H1 (cell line): Measurements from ENCODE around the gene GANAB. TPM values are rescaled to one million over a fixed set of nuclear protein-coding genes. Genes with fewer than 3 reads are reported as not detected.

Source experiments
- CTCF ChIA-PET: fragments of 300-600 bp; sonication (Branson Sonifier 250); formaldehyde crosslinking; loops from one replicate; lab custom pipeline; 2021; ENCODE audit not compliant: partially characterized antibody; lab: Charles Lee
- POLR2A ChIA-PET: fragments of 300-600 bp; sonication (Branson Sonifier 250); formaldehyde crosslinking; loops from one replicate; lab custom pipeline; 2021; ENCODE audit warnings: inconsistent platforms; ENCODE audit not compliant: partially characterized antibody; lab: Charles Lee
- DNase-seq, 2 experiments: peaks; one replicate each; pipeline versions ENCODE4 v3.0.0 to v3.0.0-alpha.2; 2010 to 2022; ENCODE audit warnings: low spot score in 2 of 2, low read depth in 1 of 2, mixed read lengths in 1 of 2
- FAIRE-seq: peaks from 2 replicates; lab custom pipeline; 2011; peaks lifted over from hg19 to GRCh38; lab: Jason Lieb, UNC
- H2AFZ ChIP-seq: 2 replicates; pipeline ENCODE4 v1.8.1; 2012; ENCODE audit warnings: low read length, inconsistent platforms
- H2AK5ac ChIP-seq: 2 replicates; pipeline ENCODE4 v1.6.1; 2013; ENCODE audit warnings: low read depth, low read length
- H2BK120ac ChIP-seq: replicated peaks from 2 replicates; pipeline ENCODE3; 2013; ENCODE audit warnings: low read depth, low read length, inconsistent platforms
- H2BK12ac ChIP-seq: 2 replicates; pipeline ENCODE4 v1.6.1; 2013; ENCODE audit warnings: low read depth, low read length
- H2BK15ac ChIP-seq: 2 replicates; pipeline ENCODE4 v1.6.1; 2013; ENCODE audit warnings: low read length
- H2BK20ac ChIP-seq: 2 replicates; pipeline ENCODE4 v1.6.1; 2013; ENCODE audit warnings: low read length
- H2BK5ac ChIP-seq: 2 replicates; pipeline ENCODE4 v1.6.1; 2013; ENCODE audit warnings: low read depth, low read length
- H3K14ac ChIP-seq: 2 replicates; pipeline ENCODE4 v1.6.1; 2013; ENCODE audit warnings: inconsistent platforms; ENCODE audit not compliant: insufficient read length
- H3K18ac ChIP-seq: 2 replicates; pipeline ENCODE4 v1.6.1; 2013; ENCODE audit warnings: low read length; ENCODE audit errors: extremely low read depth
- H3K23ac ChIP-seq: 2 replicates; pipeline ENCODE4 v1.6.1; 2013; ENCODE audit warnings: inconsistent platforms; ENCODE audit not compliant: insufficient read length
- H3K23me2 ChIP-seq: 2 replicates; pipeline ENCODE4 v1.6.1; 2013; ENCODE audit warnings: low read depth, low read length
- H3K27ac ChIP-seq: 2 replicates; pipeline ENCODE4 v1.6.1; 2011; ENCODE audit warnings: low read depth, low read length, inconsistent platforms
- H3K27me3 ChIP-seq, 4 experiments: replicated peaks in 1 of 4; 1 replicate in 1 of 4; 2 replicates in 3 of 4; pipeline versions ENCODE4 v1.6.1 to v1.8.1; 2011 to 2013; ENCODE audit warnings: low read length in 3 of 4, mild to moderate bottlenecking in 3 of 4, inconsistent platforms in 2 of 4, mixed read lengths in 2 of 4, moderate library complexity in 1 of 4; ENCODE audit not compliant: control insufficient read depth in 3 of 4, insufficient read depth in 3 of 4; ENCODE audit errors: extremely low read depth in 1 of 4
- H3K36me3 ChIP-seq, 4 experiments: 2 replicates each; pipeline versions ENCODE4 v1.6.1 to v1.8.1; 2011 to 2013; ENCODE audit warnings: mild to moderate bottlenecking in 4 of 4, low read length in 3 of 4, moderate library complexity in 2 of 4, control low read depth in 1 of 4, inconsistent platforms in 1 of 4; ENCODE audit not compliant: insufficient read depth in 4 of 4, control insufficient read depth in 2 of 4
- H3K4ac ChIP-seq: replicated peaks from 2 replicates; pipeline ENCODE3; 2013; ENCODE audit warnings: low read length, low read depth, mixed read lengths, inconsistent platforms; ENCODE audit not compliant: insufficient read length
- H3K4me1 ChIP-seq, 4 experiments: replicated peaks in 1 of 4; 1 replicate in 1 of 4; 2 replicates in 3 of 4; pipeline versions ENCODE4 v1.6.1 to v1.8.1; 2011 to 2013; ENCODE audit warnings: low read length in 3 of 4, inconsistent platforms in 2 of 4, mixed read lengths in 1 of 4; ENCODE audit not compliant: insufficient read depth in 4 of 4, control insufficient read depth in 3 of 4
- H3K4me2 ChIP-seq, 2 experiments: 2 replicates each; pipeline versions ENCODE4 v1.6.1 to v1.8.1; 2011 to 2013; ENCODE audit warnings: low read depth in 2 of 2, low read length in 2 of 2, control low read depth in 1 of 2, inconsistent platforms in 1 of 2, mild to moderate bottlenecking in 1 of 2; ENCODE audit not compliant: insufficient read depth in 1 of 2
- H3K4me3 ChIP-seq, 4 experiments: fragments of 200-600, 300-600 bp in 1 of 4; sonication (generic), shearing (Covaris generic), sonication (Bioruptor Twin) in 1 of 4; 2 replicates each; pipeline versions ENCODE4 v1.5.1 to v1.8.1; 2011 to 2016; ENCODE audit warnings: low read length in 4 of 4, low read depth in 3 of 4, control low read depth in 2 of 4, inconsistent platforms in 2 of 4, mild to moderate bottlenecking in 2 of 4, mixed read lengths in 1 of 4, moderate library complexity in 1 of 4; ENCODE audit not compliant: insufficient read depth in 2 of 4; ENCODE audit errors: extremely low read depth in 1 of 4
- H3K56ac ChIP-seq: replicated peaks from 2 replicates; pipeline ENCODE3; 2013; ENCODE audit warnings: low read depth, mild to moderate bottlenecking, mixed read lengths, low read length, inconsistent platforms; ENCODE audit not compliant: insufficient read length
- H3K79me1 ChIP-seq: 2 replicates; pipeline ENCODE4 v1.6.1; 2013; ENCODE audit warnings: low read depth, low read length, control low read depth
- H3K79me2 ChIP-seq, 2 experiments: 2 replicates each; pipeline versions ENCODE4 v1.6.1 to v1.8.1; 2012 to 2013; ENCODE audit warnings: low read length in 2 of 2, mild to moderate bottlenecking in 2 of 2, inconsistent platforms in 1 of 2; ENCODE audit not compliant: insufficient read depth in 2 of 2, control insufficient read depth in 1 of 2
- H3K9ac ChIP-seq, 4 experiments: replicated peaks in 1 of 4; 1 replicate in 1 of 4; 2 replicates in 3 of 4; pipeline versions ENCODE4 v1.6.1 to v1.8.1; 2011 to 2013; ENCODE audit warnings: low read depth in 3 of 4, low read length in 3 of 4, control low read depth in 2 of 4, mild to moderate bottlenecking in 2 of 4, moderate library complexity in 2 of 4, inconsistent platforms in 1 of 4; ENCODE audit errors: extremely low read depth in 1 of 4
- H3K9me3 ChIP-seq, 2 experiments: 2 replicates each; pipeline versions ENCODE4 v1.6.1 to v1.8.1; 2012 to 2013; ENCODE audit warnings: mild to moderate bottlenecking in 2 of 2, moderate library complexity in 2 of 2, control low read depth in 1 of 2, inconsistent platforms in 1 of 2, low read depth in 1 of 2, low read length in 1 of 2, mixed read lengths in 1 of 2; ENCODE audit not compliant: insufficient read depth in 2 of 2
- H4K20me1 ChIP-seq, 2 experiments: replicated peaks in 1 of 2; 2 replicates each; pipeline versions ENCODE3 to v1.8.1; 2011 to 2013; ENCODE audit warnings: inconsistent platforms in 2 of 2, low read length in 2 of 2, mild to moderate bottlenecking in 1 of 2; ENCODE audit not compliant: insufficient read depth in 2 of 2, control insufficient read depth in 1 of 2
- H4K5ac ChIP-seq: 2 replicates; pipeline ENCODE4 v1.6.1; 2013; ENCODE audit warnings: low read length, low read depth, mixed read lengths, inconsistent platforms; ENCODE audit not compliant: insufficient read length
- H4K8ac ChIP-seq: 2 replicates; pipeline ENCODE4 v1.8.0; 2013; ENCODE audit warnings: mild to moderate bottlenecking, moderate library complexity, low read length, inconsistent platforms; ENCODE audit not compliant: insufficient read depth; ENCODE audit errors: extremely low read depth
- H4K91ac ChIP-seq: replicated peaks from 2 replicates; pipeline ENCODE3; 2013; ENCODE audit warnings: low read length, mixed read lengths, inconsistent platforms; ENCODE audit not compliant: insufficient read length
- BACH1 ChIP-seq: IDR thresholded peaks from 2 replicates; pipeline ENCODE4 v1.6.1; 2012; ENCODE audit warnings: low read length, improper control_type of control experiment
- CHD1 ChIP-seq: IDR thresholded peaks from 2 replicates; pipeline ENCODE4 v1.6.1; 2012; ENCODE audit warnings: low read depth, low read length, improper control_type of control experiment
- EP300 ChIP-seq, 2 experiments: IDR thresholded peaks; 1 replicate in 1 of 2; 2 replicates in 1 of 2; pipeline ENCODE4 v1.6.1; 2011 to 2012; ENCODE audit warnings: low read depth in 2 of 2, low read length in 2 of 2, mild to moderate bottlenecking in 2 of 2, borderline replicate concordance in 1 of 2, inconsistent platforms in 1 of 2, moderate library complexity in 1 of 2
- GTF2F1 ChIP-seq: IDR thresholded peaks from 2 replicates; pipeline ENCODE4 v1.6.1; 2012; ENCODE audit warnings: low read depth, low read length, improper control_type of control experiment, borderline replicate concordance
- JUN ChIP-seq: IDR thresholded peaks from 2 replicates; pipeline ENCODE4 v1.6.1; 2011; ENCODE audit warnings: low read depth, mild to moderate bottlenecking, improper control_type of control experiment, low read length
- NANOG ChIP-seq: IDR thresholded peaks from 2 replicates; pipeline ENCODE4 v1.6.1; 2011; ENCODE audit warnings: low read length, low read depth, mild to moderate bottlenecking, inconsistent platforms; ENCODE audit not compliant: insufficient read depth, poor library complexity, severe bottlenecking
- PHF8 ChIP-seq: fragments of 200-600 bp; sonication (generic); conservative IDR thresholded peaks from 2 replicates; pipeline ENCODE4 v1.7.1; 2012; ENCODE audit warnings: low read depth, mild to moderate bottlenecking, inconsistent platforms, low read length, moderate library complexity
- POLR2AphosphoS5 ChIP-seq: IDR thresholded peaks from 2 replicates; pipeline ENCODE4 v1.6.1; 2011; ENCODE audit warnings: low read depth, low read length
- RAD21 ChIP-seq, 2 experiments: IDR thresholded peaks in 1 of 2; conservative IDR thresholded peaks in 1 of 2; 2 replicates each; pipeline ENCODE4 v1.6.1; 2011; ENCODE audit warnings: low read depth in 2 of 2, low read length in 2 of 2, improper control_type of control experiment in 1 of 2, inconsistent platforms in 1 of 2, mild to moderate bottlenecking in 1 of 2, moderate library complexity in 1 of 2
- SIN3A ChIP-seq, 2 experiments: IDR thresholded peaks in 1 of 2; conservative IDR thresholded peaks in 1 of 2; 2 replicates each; pipeline ENCODE4 v1.6.1; 2011 to 2012; ENCODE audit warnings: low read length in 2 of 2, improper control_type of control experiment in 1 of 2, low read depth in 1 of 2, mild to moderate bottlenecking in 1 of 2
- WGBS, 2 experiments: shearing (Covaris generic) in 1 of 2; methylation state at CpG; one replicate each; pipeline versions ENCODE4 v1.1.6 to v1.1.7; 2013 to 2015; ENCODE audit warnings: low lambda C conversion rate in 2 of 2, mixed read lengths in 2 of 2, inconsistent platforms in 1 of 2, low coverage in 1 of 2, missing lambda C conversion rate in 1 of 2; ENCODE audit not compliant: insufficient replicate concordance in 2 of 2, insufficient coverage in 1 of 2, insufficient read length in 1 of 2; ENCODE audit errors: extremely low coverage in 1 of 2, missing lambda C conversion rate in 1 of 2; 5-methylcytosine and 5-hydroxymethylcytosine counted together
- polyA plus RNA-seq, 7 experiments: library from polyadenylated mRNA; depleted of rRNA in 3 of 7; stranded (reverse) in 5 of 7; unstranded in 2 of 7; fragments of >200 nt in 5 of 7; fragments of 200-250 nt in 2 of 7; gene quantifications; 1 replicate in 5 of 7; 2 replicates in 1 of 7; 4 replicates in 1 of 7; pipeline versions ENCODE4 v1.2.1 to v1.2.3, GENCODE V29; 2011 to 2013; ENCODE audit warnings: missing spikeins in 2 of 7, mixed read lengths in 2 of 7
- total RNA-seq: library from RNA; stranded (reverse); fragmentation: NEBNext Ultra II Directional; extraction: Animal tissue kit (Norgen Biotek cat#: 25700); gene quantifications from 2 replicates; pipeline ENCODE4 v1.2.1, GENCODE V29; 2021
- TF ChIP-seq, protein P1 (sequence below): IDR thresholded peaks from 2 replicates; pipeline ENCODE4 v1.6.1; 2011; ENCODE audit warnings: low read depth, mild to moderate bottlenecking, low read length; ENCODE audit not compliant: insufficient read depth

GANAB gene
- total and polyA plus RNA-seq, 2 of the 8 experiments (the other 6 are each of a cell fraction or from before 2014, with no cell fraction given) = 289 to 330 TPM

DNA sequence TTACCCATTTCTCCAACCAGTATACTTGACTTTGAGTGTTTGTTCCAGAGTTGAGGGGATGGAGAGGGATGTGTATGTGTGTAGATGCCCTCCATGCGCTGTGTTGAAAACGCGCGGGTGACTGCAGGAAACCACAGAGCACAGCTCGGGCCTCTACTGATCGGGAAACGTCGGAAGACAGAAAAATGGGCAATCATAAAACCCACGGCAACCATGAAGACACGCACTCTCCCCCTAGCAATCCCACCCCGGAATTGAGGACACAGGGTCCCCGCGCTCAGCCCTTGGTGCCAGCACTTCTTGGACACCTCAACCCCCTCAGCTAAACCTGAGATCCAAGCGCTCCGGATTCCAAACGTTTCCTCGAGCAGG lies 24.8 kb upstream of the GANAB start:
- Histone ChIP-seq H2BK5ac (peak overlapping the region; percentile 80), H2BK120ac (no peak overlapping the region), H3K4ac (peak overlapping the region; percentile 94), H2AK5ac (peak overlapping the region; percentile 93; the same call in 1 of the 2 replicates), H3K14ac (no peak overlapping the region), H3K4me2 (peak overlapping the region; percentile 80 to 90), H4K5ac (peak overlapping the region; percentile 88), H3K27ac (peak overlapping the region; percentile 63), H3K9me3 (no peaks in the 10 kb centered on the region), H2BK15ac (no peak overlapping the region), H3K9ac (peak overlapping the region; percentile 66 to 89 (median 78)), H3K23ac (no peak overlapping the region), H2BK12ac (peak overlapping the region; percentile 53), H3K18ac (peak overlapping the region; percentile 93; the same call in 1 of the 2 replicates), H4K8ac (peak overlapping the region; percentile 97), H2BK20ac (no peak overlapping the region), H4K91ac (peak overlapping the region; percentile 95), H3K79me2 (peaks cover 2 to 20% of the 10 kb centered on the region in 2 experiments; a peak in 3 of 4 replicates), H3K27me3 (no peaks in the 10 kb centered on the region), H3K56ac (peak overlapping the region; percentile 83), H3K23me2 (peaks cover 17% of the 10 kb centered on the region), H3K4me1 (peaks cover 4 to 13% (median 8%) of the 10 kb centered on the region in 4 experiments), H3K36me3 (peaks cover 3 to 30% (median 10%) of the 10 kb centered on the region in 4 experiments; a peak in 5 of 8 replicates), H4K20me1 (peaks cover 2 to 5% of the 10 kb centered on the region in 2 experiments), H3K4me3 (peak overlapping the region; percentile 88 to 97 (median 92)), H3K79me1 (peaks cover 9% of the 10 kb centered on the region), H2AFZ (no peak overlapping the region; the same call in 1 of the 2 replicates)
- peak in 1 of 2 experiments; percentile 41 for DNase-seq
- ChIA-PET POLR2A (interaction anchor here (0.6 to 61.4 kb wide), 35 partner anchors 11 to 277 kb away, joined by 3 to 2041 read pairs (median 5); partner anchors contain the start of genes B3GAT3, BSCL2, C11orf98 and CSKMT), CTCF (interaction anchor here (0.6 to 3.1 kb wide), 9 partner anchors 9 to 327 kb away, joined by 3 to 10 read pairs (median 4); partner anchors contain the start of genes LRRN4CL and TMEM179B)
- FAIRE-seq = no peak
- WGBS, 2 experiments = 2% methylated on average over 17 of the region's 17 CpGs; no CpG with 5 or more reads in 1 of the 2 experiments
- TF ChIP-seq SIN3A (conservative IDR thresholded peaks at IDR 0.05 in 1 of 2, IDR thresholded peaks at IDR 0.05 in 1 of 2; ENCODE audit: low read depth in 1 of 2, low read length in 2 of 2) = no peak
- no peak for TF ChIP-seq BACH1
- TF ChIP-seq NANOG = no peak
- TF ChIP-seq RAD21 (IDR thresholded peaks at IDR 0.05 in 1 of 2, conservative IDR thresholded peaks at IDR 0.05 in 1 of 2; ENCODE audit: low read depth in 2 of 2, low read length in 2 of 2) = peak in 1 of 2 experiments; percentile 1; a peak in 1 of 4 replicates
- TF ChIP-seq GTF2F1 = peak; percentile 14; the same call in 1 of the 2 replicates
- TF ChIP-seq CHD1 = no peak
- no peak for TF ChIP-seq EP300 (IDR thresholded peaks at IDR 0.05; ENCODE audit: borderline replicate concordance in 1 of 2, low read depth in 2 of 2, low read length in 2 of 2)
- no peak for TF ChIP-seq JUN
- TF ChIP-seq, protein P1, sequence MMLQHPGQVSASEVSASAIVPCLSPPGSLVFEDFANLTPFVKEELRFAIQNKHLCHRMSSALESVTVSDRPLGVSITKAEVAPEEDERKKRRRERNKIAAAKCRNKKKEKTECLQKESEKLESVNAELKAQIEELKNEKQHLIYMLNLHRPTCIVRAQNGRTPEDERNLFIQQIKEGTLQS = no peak
- TF ChIP-seq POLR2AphosphoS5 = peak; percentile 84
- peak; percentile 16; the same call in 1 of the 2 replicates for TF ChIP-seq PHF8
